ENCODE measurements around the gene RBM5.

GRCh38 chr3:50112462-50112861 lies 23.7 kb downstream of the RBM5 start:
- TF ChIP-seq ZFX (IDR thresholded peaks at IDR 0.05), result no peak
- TF ChIP-seq YY1 (IDR thresholded peaks at IDR 0.05; ENCODE audit: extremely low read depth, insufficient replicate concordance, low read depth, low read length), result no peak
- no peak for TF ChIP-seq CTCF (IDR thresholded peaks at IDR 0.05 in 2 of 3, conservative IDR thresholded peaks at IDR 0.05 in 1 of 3; ENCODE audit: borderline replicate concordance in 1 of 3, insufficient read depth in 1 of 3, low read depth in 2 of 3, low read length in 2 of 3)
- TF ChIP-seq POLR2AphosphoS5 (IDR thresholded peaks at IDR 0.05; ENCODE audit: low read depth, low read length), result no peak
- no peak for TF ChIP-seq ZBTB33 (IDR thresholded peaks at IDR 0.05; ENCODE audit: extremely low read depth, insufficient replicate concordance, low read length)
- no peak for TF ChIP-seq EZH2phosphoT487 (IDR thresholded peaks at IDR 0.05; ENCODE audit: borderline replicate concordance)
- TF ChIP-seq ATF3 (IDR thresholded peaks at IDR 0.05), result no peak
- TF ChIP-seq POLR2A (IDR thresholded peaks at IDR 0.05; ENCODE audit: borderline replicate concordance, extremely low read depth, insufficient read depth, insufficient read length), result no peak
- TF ChIP-seq FOSL1 (IDR thresholded peaks at IDR 0.05; ENCODE audit: low read depth), result no peak
